ENCODE data around the gene PRDX1. TPM values are rescaled to one million over a fixed set of nuclear protein-coding genes. Genes with fewer than 3 reads are reported as not detected.

Gene PRDX1
- 1,711 to 2,308 TPM (median 1,822 TPM) in 5 replicates for total RNA-seq (2022; extraction: Qiagen RNA extraction)

GRCh38 chr1:45521413-45522323 is at the start of gene PRDX1:
Gene PRDX1 (minus strand): TSS chr1:45521884. CDS start chr1:45519043, 2,841 bp downstream.

GRCh38 chr1:45550401-45551351 is 29.0 kb upstream of the PRDX1 start, which contains the start of gene AKR1A1:
Gene AKR1A1 (plus strand): TSS chr1:45550826. CDS start chr1:45561795, 10,969 bp downstream.

DNA sequence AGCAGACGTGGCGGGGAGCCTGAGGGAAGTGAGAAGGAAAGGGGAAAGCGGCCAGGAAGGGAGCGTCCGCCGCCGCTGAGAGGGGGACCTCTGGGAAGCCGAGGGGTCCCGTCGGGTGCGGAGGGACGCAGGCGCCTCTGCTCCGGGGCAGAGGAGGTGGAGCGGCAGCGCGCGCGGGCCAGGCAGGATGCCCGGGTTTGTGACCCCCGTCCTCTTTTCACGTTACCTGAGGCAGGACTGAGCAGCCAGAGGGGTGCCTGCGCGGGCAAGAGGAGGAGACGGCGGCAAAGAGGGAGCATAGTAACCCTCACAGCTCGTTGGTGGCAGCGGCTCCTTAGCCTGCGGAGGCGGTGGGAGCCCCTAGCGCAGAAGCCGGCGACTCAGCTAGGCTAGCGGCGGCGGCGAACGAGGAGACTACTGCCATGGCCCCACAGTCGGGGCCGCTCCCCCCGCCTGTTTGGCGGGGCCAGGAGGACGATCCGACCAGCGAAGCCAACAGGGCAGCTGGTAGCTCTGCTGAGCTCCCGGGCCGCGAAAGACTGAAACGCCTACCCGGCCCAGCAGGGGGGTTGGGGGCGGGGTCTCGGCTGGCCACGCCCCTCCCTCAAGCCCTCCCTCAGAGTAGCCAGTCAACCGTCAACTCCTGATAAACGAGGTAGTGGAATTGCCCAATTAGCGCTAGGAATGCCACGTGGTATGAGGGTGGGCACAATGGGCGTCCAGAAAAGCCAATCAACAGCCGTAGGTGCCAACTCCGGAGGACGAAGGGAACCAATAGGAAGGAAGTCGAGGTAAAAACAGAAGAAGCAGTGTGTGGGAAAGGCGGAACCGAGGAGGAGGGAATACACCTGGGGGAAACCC is 30.8 kb downstream of the PRDX1 start, which contains the start of gene TESK2:
Gene TESK2, minus strand, starts transcription at position 538 of the 861 bp plus-strand sequence. CDS start 33,378 bp downstream, outside the sequence.

Other genes starting within 250 kb of the PRDX1 start
- 2.7 to 3.5 TPM (median 3.2 TPM) in 5 replicates for gene HPDL, start 195.0 kb downstream of the PRDX1 start, total RNA-seq (2022; extraction: Qiagen RNA extraction)
- 11.0 to 12.9 TPM (median 12.4 TPM) in 5 replicates for gene TOE1, start 181.7 kb downstream of the PRDX1 start, total RNA-seq (2022; extraction: Qiagen RNA extraction)
- gene MUTYH, start 181.4 kb downstream of the PRDX1 start, total RNA-seq (2022; extraction: Qiagen RNA extraction): 7.0 to 9.6 TPM (median 9.1 TPM) in 5 replicates
- 0.10 to 0.29 TPM (median 0.18 TPM) in 5 replicates for gene TESK2, start 30.7 kb downstream of the PRDX1 start, total RNA-seq (2022; extraction: Qiagen RNA extraction)
- 1.3 to 2.0 TPM (median 1.8 TPM) in 5 replicates for gene CCDC163, start 21.8 kb downstream of the PRDX1 start, total RNA-seq (2022; extraction: Qiagen RNA extraction)
- 2.0 to 3.5 TPM (median 2.6 TPM) in 5 replicates for gene MMACHC, start 21.6 kb downstream of the PRDX1 start, total RNA-seq (2022; extraction: Qiagen RNA extraction)
- 66.4 to 78.5 TPM (median 71.2 TPM) in 5 replicates for gene AKR1A1, start 28.9 kb upstream of the PRDX1 start, total RNA-seq (2022; extraction: Qiagen RNA extraction)
- gene NASP, start 62.2 kb upstream of the PRDX1 start, total RNA-seq (2022; extraction: Qiagen RNA extraction): 119 to 153 TPM (median 121 TPM) in 5 replicates
- gene CCDC17, start 102.2 kb upstream of the PRDX1 start, total RNA-seq (2022; extraction: Qiagen RNA extraction): 0.18 to 0.57 TPM (median 0.19 TPM) in 5 replicates
- gene GPBP1L1, start 164.6 kb upstream of the PRDX1 start, total RNA-seq (2022; extraction: Qiagen RNA extraction): 33.0 to 42.0 TPM (median 34.1 TPM) in 5 replicates
- gene TMEM69, start 166.3 kb upstream of the PRDX1 start, total RNA-seq (2022; extraction: Qiagen RNA extraction): 18.0 to 21.6 TPM (median 19.1 TPM) in 5 replicates
- gene IPP, start 228.8 kb upstream of the PRDX1 start, total RNA-seq (2022; extraction: Qiagen RNA extraction): 2.8 to 5.4 TPM (median 4.6 TPM) in 5 replicates

Measured in A549 treated with dexamethasone at 1 μM for 4 hours (cell line).